ENCODE measurements around the gene ZC2HC1C.

- TF ChIP-seq CTCF (optimal IDR thresholded peaks at IDR 0.05 in 1 of 3, IDR thresholded peaks at IDR 0.05 in 1 of 3, conservative IDR thresholded peaks at IDR 0.05 in 1 of 3; ENCODE audit: extremely low read depth in 1 of 3, insufficient read depth in 2 of 3, low read length in 3 of 3) = no peak
- TF ChIP-seq EZH2 (IDR thresholded peaks at IDR 0.05; ENCODE audit: low read length) = no peak
These were observed 40.4 kb downstream of the ZC2HC1C start for GRCh38 chr14:75109877-75110276.
